ENCODE data around the gene RAD51B.

RAD51B gene

DNA sequence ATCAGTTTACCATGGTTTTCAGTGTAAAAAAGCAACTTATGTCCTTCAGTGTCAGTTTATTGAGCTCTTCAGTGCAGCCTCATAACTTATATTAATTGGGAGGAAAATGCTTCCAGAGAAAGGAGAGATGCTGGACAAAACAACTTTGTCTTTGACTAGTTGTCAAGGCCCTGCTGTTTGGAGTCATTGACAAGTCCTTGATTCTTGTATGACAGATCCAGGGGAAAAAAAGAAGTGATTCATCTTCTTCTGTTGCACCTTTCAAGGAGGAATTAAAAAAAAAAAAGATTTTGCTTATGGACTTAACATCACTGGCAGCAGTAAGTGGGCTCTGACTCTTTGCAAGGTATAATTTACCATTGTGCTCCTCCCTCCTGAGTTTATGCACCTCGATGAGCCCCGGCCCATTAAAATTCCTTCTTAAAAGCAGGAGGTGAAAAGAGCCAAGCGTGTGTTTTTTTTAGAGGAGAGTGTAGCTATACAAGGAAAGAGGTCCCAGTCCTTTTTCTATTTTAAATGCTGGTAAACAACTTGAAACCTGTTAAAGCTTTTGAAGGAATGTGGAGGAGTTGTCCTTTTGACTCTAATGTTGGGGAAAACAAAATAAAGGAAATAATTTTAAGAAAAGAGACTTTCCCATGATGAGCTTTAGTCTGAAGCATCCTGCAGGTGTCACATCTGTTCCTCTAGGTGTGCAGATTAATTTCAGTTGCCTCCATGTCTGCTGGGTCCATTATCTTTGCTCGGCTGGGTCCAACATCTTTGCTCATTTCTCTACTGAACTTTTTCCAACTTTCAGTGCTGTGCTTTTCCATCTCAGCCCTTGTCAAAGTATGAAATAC, 431.6 kb downstream of the RAD51B start:
- TF ChIP-seq CTCF (conservative IDR thresholded peaks at IDR 0.05; ENCODE audit: low read depth) = no peak
- H3K27ac ChIP-seq = peak overlapping the region; percentile 69
- CTCF ChIA-PET = interaction anchor here (0.7 to 3.4 kb wide), 2 partner anchors 538 to 565 kb away, joined by 3 to 22 read pairs; no protein-coding TSS in a partner anchor
- DNase-seq (ENCODE audit: low spot score) = no peak
- POLR2A ChIA-PET (ENCODE audit: low non-redundant PET) = no interaction called here

- H3K27ac ChIP-seq = no peak overlapping the region
- ChIA-PET POLR2A (ENCODE audit: low non-redundant PET) (no interaction called here), CTCF (no interaction called here)
- no peak for DNase-seq (ENCODE audit: low spot score)
- no peak for TF ChIP-seq CTCF (conservative IDR thresholded peaks at IDR 0.05; ENCODE audit: low read depth)
These were observed 432.2 kb downstream of the RAD51B start for GRCh38 chr14:68251769-68252100.

DNA sequence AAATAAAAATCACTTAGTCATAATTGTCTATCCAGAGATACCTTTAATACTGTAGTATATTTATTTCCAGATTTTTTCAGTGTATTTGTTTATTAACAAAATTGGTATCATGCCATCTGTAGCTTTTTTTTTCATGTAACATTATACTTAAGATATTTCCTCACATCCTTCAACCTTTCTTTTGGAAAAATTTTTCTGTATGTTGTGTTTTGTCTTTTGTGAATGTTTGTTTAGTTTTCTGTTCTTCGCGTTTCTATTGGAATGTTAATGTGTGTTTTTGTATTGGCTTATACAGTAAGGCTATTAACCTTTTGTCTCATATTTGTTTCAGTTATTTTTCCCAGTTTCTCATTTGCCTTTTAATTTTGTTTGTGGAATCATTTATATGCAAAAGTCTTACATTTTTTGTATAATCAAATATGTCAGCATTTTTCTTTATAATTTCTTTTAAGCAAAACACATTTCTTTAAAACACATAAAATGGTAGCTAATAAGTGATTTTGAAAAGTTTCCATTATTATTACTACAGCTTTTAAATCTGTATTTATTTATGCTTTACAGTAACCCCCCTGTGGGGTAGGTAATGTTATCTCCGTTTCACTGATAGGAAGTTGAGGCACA, 433.7 kb downstream of the RAD51B start:
- H3K27ac ChIP-seq = no peak overlapping the region
- no peak for TF ChIP-seq CTCF (conservative IDR thresholded peaks at IDR 0.05; ENCODE audit: low read depth)
- POLR2A ChIA-PET (ENCODE audit: low non-redundant PET) = no interaction called here
- CTCF ChIA-PET = no interaction called here
- no peak for DNase-seq (ENCODE audit: low spot score)

DNA sequence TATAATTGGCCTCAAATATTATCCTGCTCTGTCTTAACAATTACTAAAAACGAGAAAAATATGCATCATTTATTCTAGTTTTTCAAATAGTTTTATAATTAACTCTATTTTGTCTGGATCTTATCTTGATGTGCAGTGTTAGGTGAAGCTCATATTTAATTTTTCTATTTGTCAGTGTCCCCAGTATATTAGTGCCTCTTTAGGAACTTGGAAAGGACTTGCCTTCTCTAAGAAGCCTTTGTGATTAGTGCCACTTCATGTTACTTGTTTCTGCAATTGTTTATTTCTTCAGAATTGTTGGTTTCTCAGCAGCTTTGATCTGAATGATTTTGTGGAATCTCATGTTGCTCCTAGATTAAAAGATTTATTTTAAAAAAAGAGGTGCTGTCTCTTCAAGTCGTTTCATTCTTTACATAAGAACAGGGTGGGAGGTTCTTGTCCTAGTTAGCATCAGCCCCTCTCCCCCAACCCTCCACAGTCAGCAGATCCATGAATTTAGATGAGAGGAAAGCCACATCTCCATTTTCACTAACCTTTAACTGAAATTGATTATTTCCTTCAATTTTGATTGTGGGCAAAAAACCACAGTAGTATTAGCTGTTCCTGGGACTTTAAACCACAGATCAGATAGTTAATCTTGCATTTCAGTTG, 434.4 kb downstream of the RAD51B start:
- H3K27ac ChIP-seq = no peak overlapping the region
- no peak for DNase-seq (ENCODE audit: low spot score)
- ChIA-PET POLR2A (ENCODE audit: low non-redundant PET) (no interaction called here), CTCF (interaction anchor here (0.6 to 0.9 kb wide), 2 partner anchors 8 to 292 kb away, joined by 3 to 4 read pairs; no protein-coding TSS in a partner anchor)
- TF ChIP-seq CTCF (conservative IDR thresholded peaks at IDR 0.05; ENCODE audit: low read depth) = no peak

- no peak overlapping the region for H3K27ac ChIP-seq
- ChIA-PET POLR2A (ENCODE audit: low non-redundant PET) (no interaction called here), CTCF (interaction anchor here (0.6 to 0.9 kb wide), 2 partner anchors 9 to 291 kb away, joined by 3 to 4 read pairs; no protein-coding TSS in a partner anchor)
- no peak for TF ChIP-seq CTCF (conservative IDR thresholded peaks at IDR 0.05; ENCODE audit: low read depth)
- no peak for DNase-seq (ENCODE audit: low spot score)
These were observed 435.3 kb downstream of the RAD51B start for GRCh38 chr14:68254669-68255527.

All from RWPE1 (cell line).